Fibroblast of lung (primary cell): ENCODE measurements around the gene HMGN1. TPM values are rescaled to one million over a fixed set of nuclear protein-coding genes. Genes with fewer than 3 reads are reported as not detected.

ENCODE experiments used
- DNase-seq, 2 donors: peaks; one replicate each; pipeline versions ENCODE4 v3.0.0 to v3.0.0-alpha.2; 2010; ENCODE audit warnings: low read depth in 2 of 2
- H2AFZ ChIP-seq: 2 replicates; pipeline ENCODE4 v1.5.1; 2012; ENCODE audit warnings: low read length, control low read depth, inconsistent platforms
- H3K27ac ChIP-seq: 2 replicates; pipeline ENCODE4 v1.5.1; 2011; ENCODE audit warnings: low read length, control low read depth; ENCODE audit not compliant: insufficient read depth
- H3K27me3 ChIP-seq: 2 replicates; pipeline ENCODE4 v1.5.1; 2011; ENCODE audit warnings: mild to moderate bottlenecking, low read length; ENCODE audit not compliant: control insufficient read depth, insufficient read depth
- H3K36me3 ChIP-seq: 2 replicates; pipeline ENCODE4 v1.5.1; 2011; ENCODE audit warnings: low read length; ENCODE audit not compliant: control insufficient read depth, insufficient read depth
- H3K4me1 ChIP-seq: 2 replicates; pipeline ENCODE4 v1.5.1; 2011; ENCODE audit warnings: low read length; ENCODE audit not compliant: control insufficient read depth, insufficient read depth; ENCODE audit errors: extremely low read depth
- H3K4me2 ChIP-seq: 2 replicates; pipeline ENCODE4 v1.5.1; 2011; ENCODE audit warnings: low read length, control low read depth; ENCODE audit not compliant: insufficient read depth; ENCODE audit errors: extremely low read depth
- H3K4me3 ChIP-seq, 4 experiments: fragments of 200-600 bp in 1 of 4; sonication (generic) in 1 of 4; replicated peaks in 1 of 4; 2 replicates each; pipeline ENCODE4 v1.5.1; 2011 to 2016; ENCODE audit warnings: low read length in 4 of 4, low read depth in 3 of 4, mild to moderate bottlenecking in 3 of 4, control low read depth in 2 of 4, inconsistent platforms in 1 of 4, mixed read lengths in 1 of 4; ENCODE audit not compliant: insufficient read depth in 1 of 4; ENCODE audit errors: control extremely low read depth in 1 of 4
- H3K79me2 ChIP-seq: 2 replicates; pipeline ENCODE4 v1.5.1; 2012; ENCODE audit warnings: mild to moderate bottlenecking, low read length, inconsistent platforms; ENCODE audit not compliant: control insufficient read depth, insufficient read depth
- H3K9ac ChIP-seq: 2 replicates; pipeline ENCODE4 v1.5.1; 2011; ENCODE audit warnings: mild to moderate bottlenecking, low read length, control low read depth; ENCODE audit not compliant: insufficient read depth
- H3K9me3 ChIP-seq: 2 replicates; pipeline ENCODE4 v1.5.1; 2012; ENCODE audit warnings: low read depth, low read length; ENCODE audit not compliant: control insufficient read depth, insufficient read depth
- H4K20me1 ChIP-seq: 2 replicates; pipeline ENCODE4 v1.5.1; 2011; ENCODE audit warnings: low read length; ENCODE audit not compliant: control insufficient read depth, insufficient read depth; ENCODE audit errors: extremely low read depth
- CTCF ChIP-seq, 2 donors: IDR thresholded peaks in 1 of 2; conservative IDR thresholded peaks in 1 of 2; 1 replicate in 1 of 2; 2 replicates in 1 of 2; pipeline ENCODE4 v1.5.1; 2011 to 2012; ENCODE audit warnings: low read length in 2 of 2, control low read depth in 1 of 2, inconsistent platforms in 1 of 2, low read depth in 1 of 2, mild to moderate bottlenecking in 1 of 2
- EZH2 ChIP-seq: IDR thresholded peaks from 2 replicates; pipeline ENCODE4 v1.5.1; 2012; ENCODE audit warnings: low read length, control low read depth, mild to moderate bottlenecking; ENCODE audit errors: missing control alignments
- polyA plus RNA-seq, 2 donors: library from polyadenylated mRNA; depleted of rRNA in 1 of 2; stranded (reverse) in 1 of 2; unstranded in 1 of 2; fragments of >200 nt; gene quantifications; 2 replicates each; pipeline ENCODE4 v1.2.1, GENCODE V29; 2011 to 2012; ENCODE audit warnings: missing spikeins in 1 of 2
- total RNA-seq: library from RNA; depleted of rRNA; stranded (reverse); fragments of >200 nt; gene quantifications from 2 replicates; pipeline ENCODE4 v1.2.1, GENCODE V29; 2014

The HMGN1 gene
- total and polyA plus RNA-seq, 2 donors (not counting 1 experiment from before 2014, with no cell fraction given) = 160 to 171 TPM

- peak overlapping the region; percentile 95 for H3K27ac ChIP-seq
Measured at GRCh38 chr21:39381009-39381408, 32.1 kb upstream of the HMGN1 start.

GRCh38 chr21:39379986-39380891, 31.4 kb upstream of the HMGN1 start:
- Histone ChIP-seq H3K4me1 (peaks cover 4% of the 10 kb centered on the region), H3K79me2 (peaks cover 8% of the 10 kb centered on the region), H3K27me3 (peaks cover 2% of the 10 kb centered on the region), H3K4me2 (peak overlapping the region; percentile 70), H3K27ac (peak overlapping the region; percentile 95), H4K20me1 (no peaks in the 10 kb centered on the region), H2AFZ (peak overlapping the region; percentile 68), H3K9me3 (no peaks in the 10 kb centered on the region), H3K9ac (peak overlapping the region; percentile 82), H3K4me3 (peak overlapping the region; percentile 73 to 97 (median 86)), H3K36me3 (no peaks in the 10 kb centered on the region)
- DNase-seq = peak; percentile 95 to 96
- TF ChIP-seq EZH2 (no peak), CTCF (conservative IDR thresholded peaks at IDR 0.05 in 1 of 2, IDR thresholded peaks at IDR 0.05 in 1 of 2; ENCODE audit: low read depth in 1 of 2, low read length in 2 of 2) (no peak)

More at GRCh38 chr21:39381009-39381408, 32.1 kb upstream of the HMGN1 start:
- Histone ChIP-seq H3K4me3 (peak overlapping the region; percentile 73 to 97 (median 86)), H3K9me3 (no peaks in the 10 kb centered on the region), H4K20me1 (no peaks in the 10 kb centered on the region), H3K4me1 (peaks cover 4% of the 10 kb centered on the region), H3K36me3 (no peaks in the 10 kb centered on the region), H3K4me2 (peak overlapping the region; percentile 77), H3K9ac (peak overlapping the region; percentile 82), H3K27me3 (peaks cover 2% of the 10 kb centered on the region), H3K79me2 (peaks cover 13% of the 10 kb centered on the region), H2AFZ (peak overlapping the region; percentile 0)
- DNase-seq = no peak
- TF ChIP-seq CTCF (conservative IDR thresholded peaks at IDR 0.05 in 1 of 2, IDR thresholded peaks at IDR 0.05 in 1 of 2; ENCODE audit: low read depth in 1 of 2, low read length in 2 of 2) = no peak
- TF ChIP-seq EZH2 = no peak

GRCh38 chr21:39377444-39378050, 28.7 kb upstream of the HMGN1 start:
- Histone ChIP-seq H3K4me2 (no peak overlapping the region), H2AFZ (no peak overlapping the region)
- TF ChIP-seq CTCF (conservative IDR thresholded peaks at IDR 0.05 in 1 of 2, IDR thresholded peaks at IDR 0.05 in 1 of 2; ENCODE audit: low read depth in 1 of 2, low read length in 2 of 2) (no peak), EZH2 (no peak)

More at GRCh38 chr21:39377444-39378050, 28.7 kb upstream of the HMGN1 start:
- Histone ChIP-seq H3K27me3 (peaks cover 4% of the 10 kb centered on the region), H4K20me1 (no peaks in the 10 kb centered on the region), H3K4me3 (no peak overlapping the region), H3K27ac (no peak overlapping the region), H3K79me2 (peaks cover 4% of the 10 kb centered on the region), H3K9me3 (no peaks in the 10 kb centered on the region), H3K4me1 (peaks cover 2% of the 10 kb centered on the region), H3K36me3 (no peaks in the 10 kb centered on the region), H3K9ac (no peak overlapping the region)
- DNase-seq = peak in 1 of 2 donors; percentile 7
